SK-N-SH (cell line): ENCODE results near the gene FAM222B.

ENCODE experiments used
- CTCF ChIP-seq: fragments of 200-600 bp; sonication (generic); IDR thresholded peaks from 2 replicates; pipeline ENCODE4 v1.6.1; 2017; ENCODE audit warnings: antibody characterized with exemption, mild to moderate bottlenecking, moderate library complexity
- TAF1 ChIP-seq: IDR thresholded peaks from 2 replicates; pipeline ENCODE4 v1.6.1; 2012; ENCODE audit warnings: low read depth, mild to moderate bottlenecking, low read length, moderate library complexity, borderline replicate concordance

DNA sequence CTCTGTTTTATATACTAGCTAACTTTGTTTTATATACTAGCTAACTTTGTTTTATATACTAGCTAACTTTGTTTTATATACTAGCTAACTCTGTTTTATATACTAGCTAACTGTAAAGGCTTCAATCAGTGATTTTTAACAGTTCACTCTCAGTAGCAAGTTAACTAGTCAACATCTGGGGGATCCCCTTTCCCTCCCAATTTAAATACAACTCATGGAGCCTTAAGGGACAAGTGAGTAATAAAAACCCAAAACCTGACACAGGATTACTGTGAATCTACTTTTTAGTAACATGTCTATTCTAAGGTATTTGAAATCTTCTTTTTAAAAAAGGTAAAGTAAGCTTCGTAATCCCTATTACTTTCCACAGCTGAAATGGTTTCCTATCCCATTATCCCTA, 32.2 kb downstream of the FAM222B start:
- TF ChIP-seq CTCF, result no peak
- no peak for TF ChIP-seq TAF1
